GM10248 (cell line): ENCODE measurements around the gene THBS4.

Experiments
- CTCF ChIA-PET: fragments of 300-600 bp; sonication (Branson Sonifier 250); formaldehyde crosslinking; extraction: SDS; loops from one replicate; lab custom pipeline; 2021; ENCODE audit warnings: antibody characterized with exemption; lab: Yijun Ruan, JAX
- POLR2A ChIA-PET: fragments of 350-650 bp; sonication (Branson Sonifier 250); formaldehyde crosslinking; extraction: SDS; loops from one replicate; lab custom pipeline; 2020; ENCODE audit warnings: antibody characterized with exemption; lab: Yijun Ruan, JAX
- DNase-seq: peaks from one replicate; pipeline ENCODE4 v3.0.0; 2012; ENCODE audit errors: extremely low spot score
- CTCF ChIP-seq: IDR thresholded peaks from 2 replicates; pipeline ENCODE4 v1.5.1; 2012; ENCODE audit warnings: mild to moderate bottlenecking, low read depth; ENCODE audit errors: extremely low read depth, missing control alignments, control extremely low read depth

THBS4 gene

GRCh38 chr5:80039650-80040049 lies 4.5 kb downstream of the THBS4 start:
- DNase-seq, result no peak
- ChIA-PET POLR2A (no interaction called here), CTCF (no interaction called here)
- TF ChIP-seq CTCF, result no peak

- POLR2A ChIA-PET, result no interaction called here
- DNase-seq, result no peak
Measured at GRCh38 chr5:80041527-80041926, 6.4 kb downstream of the THBS4 start.

GRCh38 chr5:80042330-80042729 lies 7.2 kb downstream of the THBS4 start:
- ChIA-PET POLR2A (no interaction called here), CTCF (no interaction called here)
- no peak for TF ChIP-seq CTCF
- no peak for DNase-seq

More at GRCh38 chr5:80041527-80041926, 6.4 kb downstream of the THBS4 start:
- CTCF ChIA-PET, result interaction anchor here (1.5 kb wide), 1 partner anchor 12 kb away, joined by 3 read pairs; no protein-coding TSS in a partner anchor
- TF ChIP-seq CTCF, result no peak

GRCh38 chr5:80043187-80043586 lies 8.0 kb downstream of the THBS4 start:
- TF ChIP-seq CTCF, result no peak
- no peak for DNase-seq
- CTCF ChIA-PET, result interaction anchor here (1.2 to 3.1 kb wide), 4 partner anchors 9 to 165 kb away, joined by 3 to 11 read pairs (median 4); no protein-coding TSS in a partner anchor
- POLR2A ChIA-PET, result no interaction called here

GRCh38 chr5:80048084-80048780 lies 13.1 kb downstream of the THBS4 start:
- no peak for TF ChIP-seq CTCF
- no peak for DNase-seq
- POLR2A ChIA-PET, result no interaction called here
- CTCF ChIA-PET, result interaction anchor here (1.2 to 1.9 kb wide), 2 partner anchors 35 to 44 kb away, joined by 3 to 6 read pairs; no protein-coding TSS in a partner anchor

- no peak for TF ChIP-seq CTCF
- ChIA-PET CTCF (no interaction called here), POLR2A (no interaction called here)
- DNase-seq, result no peak
Measured at GRCh38 chr5:80052464-80052863, 17.3 kb downstream of the THBS4 start.
